ENCODE data around the gene KANSL1L. TPM values are rescaled to one million over a fixed set of nuclear protein-coding genes. Genes with fewer than 3 reads are reported as not detected.

The KANSL1L gene
- total RNA-seq, 1 experiment from 2014 or later = 6.7 TPM

GRCh38 chr2:210113614-210114235, 57.5 kb downstream of the KANSL1L start:
- Histone ChIP-seq H2AFZ (ENCODE audit: low read depth, low read length, poor library complexity, severe bottlenecking) (no peak overlapping the region), H3K9ac (ENCODE audit: low read length) (no peak overlapping the region), H3K36me3 (ENCODE audit: control insufficient read depth in 1 of 2, insufficient read depth in 2 of 2, low read length in 2 of 2) (no peaks in the 10 kb centered on the region), H3K4me2 (ENCODE audit: low read length) (no peak overlapping the region), H3K9me3 (ENCODE audit: control insufficient read depth in 1 of 2, insufficient read depth in 1 of 2, low read depth in 1 of 2, low read length in 2 of 2) (0 out of 4 replicates have a peak, but pooled peaks cover 0 to 5% of the 10 kb centered on the region in 2 experiments), H3K4me1 (ENCODE audit: control insufficient read depth in 1 of 2, insufficient read depth in 2 of 2, low read length in 2 of 2) (no peaks in the 10 kb centered on the region), H3K9me2 (ENCODE audit: insufficient read depth) (no peaks in the 10 kb centered on the region), H3K79me2 (ENCODE audit: insufficient read depth, low read length) (no peaks in the 10 kb centered on the region), H4K20me1 (ENCODE audit: insufficient read depth) (no peaks in the 10 kb centered on the region), H3K4me3 (replicated peaks in 1 of 2; ENCODE audit: low read depth in 1 of 2, low read length in 2 of 2) (no peak overlapping the region), H3K27me3 (ENCODE audit: insufficient read depth, low read length) (no peaks in the 10 kb centered on the region), H3K27ac (ENCODE audit: low read depth, low read length) (no peak overlapping the region)
- ChIA-PET POLR2A (no interaction called here), CTCF (no interaction called here), RAD21 (ENCODE audit: low non-redundant PET in 1 of 2, low total read pairs in 2 of 2, uncharacterized antibody in 2 of 2, unreplicated experiment in 2 of 2) (no interaction called here)
- no TSS peak for BruUV-seq (replicated peaks)
- TF ChIP-seq ZNF274 (IDR thresholded peaks at IDR 0.05; ENCODE audit: low read depth, low read length) (no peak), EZH2phosphoT487 (IDR thresholded peaks at IDR 0.05; ENCODE audit: borderline replicate concordance) (no peak), MAX (IDR thresholded peaks at IDR 0.05) (no peak), FOSL1 (IDR thresholded peaks at IDR 0.05; ENCODE audit: low read depth) (no peak)
- DNase-seq (ENCODE audit: low read depth, low spot score) (no peak), ATAC-seq (no peak)
- intact Hi-C loops (cut with micrococcal nuclease) = no loop called here

- ChIA-PET POLR2A (no interaction called here), CTCF (no interaction called here), RAD21 (ENCODE audit: low non-redundant PET in 1 of 2, low total read pairs in 2 of 2, uncharacterized antibody in 2 of 2, unreplicated experiment in 2 of 2) (no interaction called here)
- no peaks in the 10 kb centered on the region for H3K36me3 ChIP-seq (ENCODE audit: control insufficient read depth in 1 of 2, insufficient read depth in 2 of 2, low read length in 2 of 2)
- no peak overlapping the region for H3K4me2 ChIP-seq (ENCODE audit: low read length)
- no peak overlapping the region for H2AFZ ChIP-seq (ENCODE audit: low read depth, low read length, poor library complexity, severe bottlenecking)
- H3K27me3 ChIP-seq (ENCODE audit: insufficient read depth, low read length) = no peaks in the 10 kb centered on the region
- DNase-seq (ENCODE audit: low read depth, low spot score) = no peak
- 0 out of 4 replicates have a peak, but pooled peaks cover 0 to 5% of the 10 kb centered on the region in 2 experiments for H3K9me3 ChIP-seq (ENCODE audit: control insufficient read depth in 1 of 2, insufficient read depth in 1 of 2, low read depth in 1 of 2, low read length in 2 of 2)
- no peak overlapping the region for H3K27ac ChIP-seq (ENCODE audit: low read depth, low read length)
- no peaks in the 10 kb centered on the region for H4K20me1 ChIP-seq (ENCODE audit: insufficient read depth)
- no peaks in the 10 kb centered on the region for H3K9me2 ChIP-seq (ENCODE audit: insufficient read depth)
- H3K4me1 ChIP-seq (ENCODE audit: control insufficient read depth in 1 of 2, insufficient read depth in 2 of 2, low read length in 2 of 2) = no peaks in the 10 kb centered on the region
- H3K79me2 ChIP-seq (ENCODE audit: insufficient read depth, low read length) = no peaks in the 10 kb centered on the region
- no peak for ATAC-seq
- H3K9ac ChIP-seq (ENCODE audit: low read length) = no peak overlapping the region
- intact Hi-C loops (cut with micrococcal nuclease) = no loop called here
- H3K4me3 ChIP-seq (replicated peaks in 1 of 2; ENCODE audit: low read depth in 1 of 2, low read length in 2 of 2) = no peak overlapping the region
- BruUV-seq (replicated peaks) = no TSS peak
- no peak for TF ChIP-seq RAD21 (IDR thresholded peaks at IDR 0.05; ENCODE audit: low read depth)
- TF ChIP-seq FOSL1 (IDR thresholded peaks at IDR 0.05; ENCODE audit: low read depth) = no peak
- TF ChIP-seq REST (IDR thresholded peaks at IDR 0.05; ENCODE audit: low read depth) = no peak
- TF ChIP-seq ZBTB33 (IDR thresholded peaks at IDR 0.05; ENCODE audit: extremely low read depth, insufficient replicate concordance, low read length) = no peak
- TF ChIP-seq MAX (IDR thresholded peaks at IDR 0.05) = no peak
- no peak for TF ChIP-seq ZFX (IDR thresholded peaks at IDR 0.05)
- TF ChIP-seq ELF1 (IDR thresholded peaks at IDR 0.05; ENCODE audit: borderline replicate concordance, low read depth) = no peak
- TF ChIP-seq CEBPB (IDR thresholded peaks at IDR 0.05; ENCODE audit: low read depth) = no peak
- no peak for TF ChIP-seq ZNF274 (IDR thresholded peaks at IDR 0.05; ENCODE audit: low read depth, low read length)
- TF ChIP-seq CBX3 (IDR thresholded peaks at IDR 0.05; ENCODE audit: low read depth) = no peak
- TF ChIP-seq JUND (IDR thresholded peaks at IDR 0.05) = no peak
Observed at GRCh38 chr2:210112871-210113270, 58.3 kb downstream of the KANSL1L start.

All from HCT116 (cell line).